GM23338 (cell line): ENCODE data around the gene DRGX. TPM values are rescaled to one million over a fixed set of nuclear protein-coding genes. Genes with fewer than 3 reads are reported as not detected.

Experiments
- ATAC-seq: fragments of 200-7000 bp; cut with Tn5 transposase; 3 replicates; pipeline ENCODE4 v1.9.1; 2020
- DNase-seq: peaks from one replicate; pipeline ENCODE4 v3.0.0-alpha.2; 2015; ENCODE audit warnings: low spot score
- H2AFZ ChIP-seq: fragments of 200-600 bp; sonication (generic); 2 replicates; pipeline ENCODE4 v1.8.0; 2016; ENCODE audit warnings: antibody characterized with exemption, mild to moderate bottlenecking, moderate library complexity
- H3F3A ChIP-seq: fragments of 200-600 bp; sonication (generic); replicated peaks from 2 replicates; pipeline ENCODE4 v1.8.0; 2017; ENCODE audit warnings: antibody characterized with exemption, mixed run types, low read depth
- H3K27ac ChIP-seq: fragments of 200-600 bp; sonication (generic); 2 replicates; pipeline ENCODE4 v1.6.1; 2016; ENCODE audit warnings: low read depth
- H3K27me3 ChIP-seq: fragments of 200-600 bp; sonication (generic); 2 replicates; pipeline ENCODE4 v1.8.0; 2016; ENCODE audit warnings: mild to moderate bottlenecking, mixed run types, moderate library complexity; ENCODE audit not compliant: insufficient read depth
- H3K36me3 ChIP-seq: fragments of 200-600 bp; sonication (generic); 2 replicates; pipeline ENCODE4 v1.8.0; 2016; ENCODE audit warnings: mild to moderate bottlenecking; ENCODE audit not compliant: insufficient read depth
- H3K4me1 ChIP-seq: fragments of 200-600 bp; sonication (generic); 2 replicates; pipeline ENCODE4 v1.8.0; 2016; ENCODE audit warnings: mild to moderate bottlenecking, moderate library complexity; ENCODE audit not compliant: insufficient read depth
- H3K4me2 ChIP-seq: fragments of 200-600 bp; sonication (generic); 2 replicates; pipeline ENCODE4 v1.7.1; 2017; ENCODE audit warnings: mixed run types
- H3K4me3 ChIP-seq: fragments of 200-600 bp; sonication (generic); 2 replicates; pipeline ENCODE4 v1.6.1; 2016; ENCODE audit warnings: mixed run types
- H3K79me2 ChIP-seq: fragments of 200-600 bp; sonication (generic); replicated peaks from 2 replicates; pipeline ENCODE4 v1.8.0; 2017; ENCODE audit warnings: mild to moderate bottlenecking; ENCODE audit not compliant: insufficient read depth
- H3K9me2 ChIP-seq: fragments of 200-600 bp; sonication (generic); 2 replicates; pipeline ENCODE4 v1.8.0; 2017; ENCODE audit not compliant: insufficient read depth
- H4K20me1 ChIP-seq: fragments of 200-600 bp; sonication (generic); replicated peaks from 2 replicates; pipeline ENCODE4 v1.8.0; 2017; ENCODE audit warnings: mild to moderate bottlenecking; ENCODE audit not compliant: insufficient read depth
- H3K27ac Mint-ChIP-seq: 2 replicates; pipeline ENCODE4 v1.8.0; 2020; ENCODE audit warnings: inconsistent platforms, mild to moderate bottlenecking, moderate library complexity, mixed read lengths
- H3K27me3 Mint-ChIP-seq: 3 replicates; pipeline ENCODE4 v1.8.0; 2022; ENCODE audit warnings: low read depth, mild to moderate bottlenecking, moderate library complexity, mixed read lengths, inconsistent platforms; ENCODE audit not compliant: insufficient read depth, poor library complexity
- H3K36me3 Mint-ChIP-seq: 3 replicates; pipeline ENCODE4 v1.8.0; 2021; ENCODE audit warnings: low read depth, mild to moderate bottlenecking, inconsistent platforms, moderate library complexity, mixed read lengths
- H3K4me1 Mint-ChIP-seq: 3 replicates; pipeline ENCODE4 v1.8.0; 2020; ENCODE audit warnings: mild to moderate bottlenecking, inconsistent platforms, mixed read lengths
- H3K4me3 Mint-ChIP-seq: 3 replicates; pipeline ENCODE4 v1.8.0; 2021; ENCODE audit warnings: moderate library complexity, mild to moderate bottlenecking, inconsistent platforms, mixed read lengths
- H3K9me3 Mint-ChIP-seq: 3 replicates; pipeline ENCODE4 v1.8.0; 2020; ENCODE audit warnings: moderate library complexity, mild to moderate bottlenecking, inconsistent platforms, mixed read lengths
- CREB1 ChIP-seq: fragments of 250-450 bp; sonication (Bioruptor Pico); IDR thresholded peaks from 2 replicates; pipeline ENCODE4 v1.5.0; 2020; ENCODE audit warnings: low read depth, mild to moderate bottlenecking, moderate library complexity
- EZH2 ChIP-seq: fragments of 200-600 bp; sonication (generic); IDR thresholded peaks from one replicate; pipeline ENCODE4 v1.8.0; 2017; ENCODE audit warnings: antibody characterized with exemption, mild to moderate bottlenecking, low read depth; ENCODE audit not compliant: unreplicated experiment
- EZH2phosphoT487 ChIP-seq: fragments of 200-600 bp; sonication (generic); IDR thresholded peaks from one replicate; pipeline ENCODE4 v1.8.1; 2018; ENCODE audit warnings: antibody characterized with exemption; ENCODE audit not compliant: unreplicated experiment
- JUNB ChIP-seq: IDR thresholded peaks from one replicate; pipeline ENCODE4 v1.6.1; 2016; ENCODE audit warnings: antibody characterized with exemption; ENCODE audit not compliant: unreplicated experiment
- ZNF331 ChIP-seq: fragments of 250-450 bp; sonication (Bioruptor Pico); IDR thresholded peaks from 2 replicates; pipeline ENCODE4 v1.5.0; 2020; ENCODE audit warnings: low read depth, mild to moderate bottlenecking, moderate library complexity
- polyA plus RNA-seq: library from polyadenylated mRNA; unstranded; fragments of >200 nt; fragmentation: Nextera tagmentation; extraction: Ambion mirVana; gene quantifications from 2 replicates; pipeline ENCODE4 v1.2.1, GENCODE V29; 2016
- total RNA-seq: library from RNA; depleted of rRNA; stranded (reverse); fragments of >200 nt; shearing (Covaris generic); gene quantifications from 2 replicates; pipeline ENCODE4 v1.2.3, GENCODE V29; 2014
- TF ChIP-seq, protein P1 (sequence below), 2 experiments: fragments of 200-600 bp in 1 of 2; sonication (generic) in 1 of 2; conservative IDR thresholded peaks; 2 replicates each; pipeline versions ENCODE4 v1.5.1 to v1.6.1; 2016 to 2017; ENCODE audit warnings: antibody characterized with exemption in 2 of 2, low read depth in 2 of 2, mild to moderate bottlenecking in 2 of 2, moderate library complexity in 1 of 2
- TF ChIP-seq, protein P2 (sequence below): fragments of 250-450 bp; sonication (Bioruptor Pico); IDR thresholded peaks from 2 replicates; pipeline ENCODE4 v1.5.0; 2020; ENCODE audit warnings: mild to moderate bottlenecking, moderate library complexity

The DRGX gene
- total and polyA plus RNA-seq, 2 experiments from 2014 or later: not detected

DNA sequence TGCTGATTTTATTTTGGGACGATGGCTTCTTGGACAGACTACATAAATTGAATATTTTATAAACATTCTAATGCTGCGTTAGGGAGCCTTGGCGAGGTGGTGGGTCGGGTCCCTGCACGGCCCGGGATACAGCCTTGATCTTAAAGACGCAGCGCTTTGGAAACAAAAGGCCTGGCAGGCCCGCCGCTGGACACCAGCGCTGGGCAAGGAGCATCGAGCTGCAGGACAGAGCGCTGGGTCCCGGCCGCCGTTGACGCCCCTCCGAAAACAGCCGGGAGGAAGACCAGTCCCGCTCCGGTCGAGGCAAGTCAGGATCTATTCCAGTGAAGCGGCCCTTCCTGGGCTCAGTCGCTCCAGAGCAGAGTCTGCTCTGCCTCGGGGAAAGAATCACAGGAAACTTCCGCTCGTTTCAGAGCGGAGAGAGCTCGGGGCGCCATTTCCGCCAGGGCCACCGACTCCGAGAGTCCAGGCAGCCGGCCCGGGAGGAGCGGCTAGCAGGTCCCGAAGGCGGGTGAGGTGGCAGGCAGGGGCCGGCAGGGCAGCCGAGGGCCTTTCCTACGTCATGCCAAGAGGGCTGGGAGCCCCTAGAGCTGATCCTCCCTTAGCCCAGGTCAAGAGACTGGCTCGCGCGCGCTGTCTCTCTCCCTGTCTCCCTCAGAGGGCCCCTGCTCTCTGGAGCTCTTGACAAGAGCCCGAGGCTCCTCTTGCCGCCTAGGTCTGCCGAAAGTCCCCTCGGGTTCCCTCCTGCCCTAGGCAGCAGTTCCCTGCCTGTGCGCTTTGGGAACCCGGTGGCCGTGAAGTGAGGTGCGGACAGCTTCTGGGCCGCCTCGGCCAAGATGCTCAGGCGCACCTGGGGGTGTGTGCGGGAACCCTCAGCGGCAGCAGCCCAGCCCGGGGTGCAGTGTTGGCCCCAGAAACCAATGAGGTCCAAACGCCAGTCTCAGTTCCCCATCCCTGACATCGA lies 1.4 kb upstream of the DRGX start:
- Histone ChIP-seq H4K20me1 (peaks cover 23% of the 10 kb centered on the region), H3K36me3 (no peaks in the 10 kb centered on the region), H3K4me2 (peak overlapping the region; percentile 96), H2AFZ (peak overlapping the region; percentile 59), H3K27me3 (peaks cover 100% of the 10 kb centered on the region), H3K79me2 (no peaks in the 10 kb centered on the region), H3K9me2 (no peaks in the 10 kb centered on the region), H3K27ac (no peak overlapping the region), H3F3A (0 out of 2 replicates have a peak, but pooled peaks cover 9% of the 10 kb centered on the region), H3K4me3 (peak overlapping the region; percentile 73), H3K4me1 (peaks cover 31% of the 10 kb centered on the region)
- H3K27ac Mint-ChIP-seq: no peak overlapping the region
- DNase-seq (peak; percentile 62), ATAC-seq (peak; percentile 22)
- H3K27me3 Mint-ChIP-seq: peaks cover 74% of the 10 kb centered on the region
- no peaks in the 10 kb centered on the region for H3K9me3 Mint-ChIP-seq
- TF ChIP-seq EZH2 (peak; percentile 69), EZH2phosphoT487 (peak; percentile 81)
- TF ChIP-seq, protein P1, sequence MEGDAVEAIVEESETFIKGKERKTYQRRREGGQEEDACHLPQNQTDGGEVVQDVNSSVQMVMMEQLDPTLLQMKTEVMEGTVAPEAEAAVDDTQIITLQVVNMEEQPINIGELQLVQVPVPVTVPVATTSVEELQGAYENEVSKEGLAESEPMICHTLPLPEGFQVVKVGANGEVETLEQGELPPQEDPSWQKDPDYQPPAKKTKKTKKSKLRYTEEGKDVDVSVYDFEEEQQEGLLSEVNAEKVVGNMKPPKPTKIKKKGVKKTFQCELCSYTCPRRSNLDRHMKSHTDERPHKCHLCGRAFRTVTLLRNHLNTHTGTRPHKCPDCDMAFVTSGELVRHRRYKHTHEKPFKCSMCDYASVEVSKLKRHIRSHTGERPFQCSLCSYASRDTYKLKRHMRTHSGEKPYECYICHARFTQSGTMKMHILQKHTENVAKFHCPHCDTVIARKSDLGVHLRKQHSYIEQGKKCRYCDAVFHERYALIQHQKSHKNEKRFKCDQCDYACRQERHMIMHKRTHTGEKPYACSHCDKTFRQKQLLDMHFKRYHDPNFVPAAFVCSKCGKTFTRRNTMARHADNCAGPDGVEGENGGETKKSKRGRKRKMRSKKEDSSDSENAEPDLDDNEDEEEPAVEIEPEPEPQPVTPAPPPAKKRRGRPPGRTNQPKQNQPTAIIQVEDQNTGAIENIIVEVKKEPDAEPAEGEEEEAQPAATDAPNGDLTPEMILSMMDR (conservative IDR thresholded peaks at IDR 0.05; ENCODE audit: low read depth in 2 of 2): no peak
- peaks cover 30% of the 10 kb centered on the region for H3K4me1 Mint-ChIP-seq
- no peaks in the 10 kb centered on the region for H3K36me3 Mint-ChIP-seq
- peak overlapping the region; percentile 75 for H3K4me3 Mint-ChIP-seq

DNA sequence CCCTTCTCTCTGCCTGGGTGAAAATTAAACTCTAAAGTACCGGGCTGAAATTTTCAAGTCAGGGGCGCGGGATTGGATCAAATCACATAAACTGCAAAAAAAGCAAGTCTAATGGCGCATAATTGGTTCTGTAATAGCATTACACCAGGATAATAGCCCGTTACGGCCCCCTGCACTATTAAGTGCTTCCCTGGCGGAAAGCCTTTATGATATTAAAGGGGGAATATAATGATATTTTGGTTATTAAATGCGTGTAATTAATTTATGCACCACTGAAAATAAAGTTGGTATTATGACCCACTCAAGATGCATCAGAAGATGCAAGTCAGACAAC lies 744 bp upstream of the DRGX start:
- Histone ChIP-seq H3K4me1 (peaks cover 31% of the 10 kb centered on the region), H3K27ac (no peak overlapping the region), H3K27me3 (peaks cover 100% of the 10 kb centered on the region), H2AFZ (no peak overlapping the region), H3K79me2 (no peaks in the 10 kb centered on the region), H3F3A (0 out of 2 replicates have a peak, but pooled peaks cover 9% of the 10 kb centered on the region), H3K9me2 (no peaks in the 10 kb centered on the region), H3K4me2 (peak overlapping the region; percentile 96), H3K36me3 (no peaks in the 10 kb centered on the region), H4K20me1 (peaks cover 23% of the 10 kb centered on the region), H3K4me3 (peak overlapping the region; percentile 73)
- ATAC-seq (no peak), DNase-seq (no peak)
- Mint-ChIP-seq H3K9me3 (no peaks in the 10 kb centered on the region), H3K4me1 (peaks cover 30% of the 10 kb centered on the region), H3K27me3 (peaks cover 73% of the 10 kb centered on the region), H3K27ac (no peak overlapping the region), H3K4me3 (peak overlapping the region; percentile 75), H3K36me3 (no peaks in the 10 kb centered on the region)
- TF ChIP-seq CREB1 (CRISPR knock-in tag) (no peak), JUNB (no peak), ZNF331 (CRISPR knock-in tag) (no peak), EZH2 (peak; percentile 59)
- TF ChIP-seq, protein P2, sequence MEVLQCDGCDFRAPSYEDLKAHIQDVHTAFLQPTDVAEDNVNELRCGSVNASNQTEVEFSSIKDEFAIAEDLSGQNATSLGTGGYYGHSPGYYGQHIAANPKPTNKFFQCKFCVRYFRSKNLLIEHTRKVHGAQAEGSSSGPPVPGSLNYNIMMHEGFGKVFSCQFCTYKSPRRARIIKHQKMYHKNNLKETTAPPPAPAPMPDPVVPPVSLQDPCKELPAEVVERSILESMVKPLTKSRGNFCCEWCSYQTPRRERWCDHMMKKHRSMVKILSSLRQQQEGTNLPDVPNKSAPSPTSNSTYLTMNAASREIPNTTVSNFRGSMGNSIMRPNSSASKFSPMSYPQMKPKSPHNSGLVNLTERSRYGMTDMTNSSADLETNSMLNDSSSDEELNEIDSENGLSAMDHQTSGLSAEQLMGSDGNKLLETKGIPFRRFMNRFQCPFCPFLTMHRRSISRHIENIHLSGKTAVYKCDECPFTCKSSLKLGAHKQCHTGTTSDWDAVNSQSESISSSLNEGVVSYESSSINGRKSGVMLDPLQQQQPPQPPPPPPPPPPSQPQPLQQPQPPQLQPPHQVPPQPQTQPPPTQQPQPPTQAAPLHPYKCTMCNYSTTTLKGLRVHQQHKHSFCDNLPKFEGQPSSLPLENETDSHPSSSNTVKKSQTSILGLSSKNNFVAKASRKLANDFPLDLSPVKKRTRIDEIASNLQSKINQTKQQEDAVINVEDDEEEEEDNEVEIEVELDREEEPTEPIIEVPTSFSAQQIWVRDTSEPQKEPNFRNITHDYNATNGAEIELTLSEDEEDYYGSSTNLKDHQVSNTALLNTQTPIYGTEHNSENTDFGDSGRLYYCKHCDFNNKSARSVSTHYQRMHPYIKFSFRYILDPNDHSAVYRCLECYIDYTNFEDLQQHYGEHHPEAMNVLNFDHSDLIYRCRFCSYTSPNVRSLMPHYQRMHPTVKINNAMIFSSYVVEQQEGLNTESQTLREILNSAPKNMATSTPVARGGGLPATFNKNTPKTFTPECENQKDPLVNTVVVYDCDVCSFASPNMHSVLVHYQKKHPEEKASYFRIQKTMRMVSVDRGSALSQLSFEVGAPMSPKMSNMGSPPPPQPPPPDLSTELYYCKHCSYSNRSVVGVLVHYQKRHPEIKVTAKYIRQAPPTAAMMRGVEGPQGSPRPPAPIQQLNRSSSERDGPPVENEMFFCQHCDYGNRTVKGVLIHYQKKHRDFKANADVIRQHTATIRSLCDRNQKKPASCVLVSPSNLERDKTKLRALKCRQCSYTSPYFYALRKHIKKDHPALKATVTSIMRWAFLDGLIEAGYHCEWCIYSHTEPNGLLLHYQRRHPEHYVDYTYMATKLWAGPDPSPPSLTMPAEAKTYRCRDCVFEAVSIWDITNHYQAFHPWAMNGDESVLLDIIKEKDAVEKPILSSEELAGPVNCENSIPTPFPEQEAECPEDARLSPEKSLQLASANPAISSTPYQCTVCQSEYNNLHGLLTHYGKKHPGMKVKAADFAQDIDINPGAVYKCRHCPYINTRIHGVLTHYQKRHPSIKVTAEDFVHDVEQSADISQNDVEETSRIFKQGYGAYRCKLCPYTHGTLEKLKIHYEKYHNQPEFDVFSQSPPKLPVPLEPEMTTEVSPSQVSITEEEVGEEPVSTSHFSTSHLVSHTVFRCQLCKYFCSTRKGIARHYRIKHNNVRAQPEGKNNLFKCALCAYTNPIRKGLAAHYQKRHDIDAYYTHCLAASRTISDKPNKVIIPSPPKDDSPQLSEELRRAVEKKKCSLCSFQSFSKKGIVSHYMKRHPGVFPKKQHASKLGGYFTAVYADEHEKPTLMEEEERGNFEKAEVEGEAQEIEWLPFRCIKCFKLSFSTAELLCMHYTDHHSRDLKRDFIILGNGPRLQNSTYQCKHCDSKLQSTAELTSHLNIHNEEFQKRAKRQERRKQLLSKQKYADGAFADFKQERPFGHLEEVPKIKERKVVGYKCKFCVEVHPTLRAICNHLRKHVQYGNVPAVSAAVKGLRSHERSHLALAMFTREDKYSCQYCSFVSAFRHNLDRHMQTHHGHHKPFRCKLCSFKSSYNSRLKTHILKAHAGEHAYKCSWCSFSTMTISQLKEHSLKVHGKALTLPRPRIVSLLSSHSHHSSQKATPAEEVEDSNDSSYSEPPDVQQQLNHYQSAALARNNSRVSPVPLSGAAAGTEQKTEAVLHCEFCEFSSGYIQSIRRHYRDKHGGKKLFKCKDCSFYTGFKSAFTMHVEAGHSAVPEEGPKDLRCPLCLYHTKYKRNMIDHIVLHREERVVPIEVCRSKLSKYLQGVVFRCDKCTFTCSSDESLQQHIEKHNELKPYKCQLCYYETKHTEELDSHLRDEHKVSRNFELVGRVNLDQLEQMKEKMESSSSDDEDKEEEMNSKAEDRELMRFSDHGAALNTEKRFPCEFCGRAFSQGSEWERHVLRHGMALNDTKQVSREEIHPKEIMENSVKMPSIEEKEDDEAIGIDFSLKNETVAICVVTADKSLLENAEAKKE (CRISPR knock-in tag): no peak
